ENCODE data around the gene PCDH15.

Gene PCDH15

DNA sequence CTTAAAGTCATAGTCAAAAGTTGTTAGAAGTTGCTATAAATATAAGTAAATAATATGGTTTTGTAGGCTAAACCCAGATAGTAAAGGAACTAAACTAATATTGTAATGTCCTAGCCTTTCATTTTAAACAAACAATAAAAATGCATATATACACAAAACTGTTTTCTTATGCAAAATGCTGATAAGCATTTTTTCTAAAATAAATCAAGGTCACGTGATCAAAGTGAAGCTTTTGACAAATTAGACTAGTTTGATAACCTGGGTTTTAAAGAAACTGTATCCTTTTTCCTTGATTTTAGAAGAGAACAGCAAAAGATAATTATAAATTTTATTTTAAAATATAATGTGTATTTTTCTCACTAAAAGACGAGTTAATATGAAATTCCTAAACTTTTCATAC is 313.3 kb downstream of the PCDH15 start:
- no peak for DNase-seq (ENCODE audit: low read depth)
- TF ChIP-seq, protein P1, sequence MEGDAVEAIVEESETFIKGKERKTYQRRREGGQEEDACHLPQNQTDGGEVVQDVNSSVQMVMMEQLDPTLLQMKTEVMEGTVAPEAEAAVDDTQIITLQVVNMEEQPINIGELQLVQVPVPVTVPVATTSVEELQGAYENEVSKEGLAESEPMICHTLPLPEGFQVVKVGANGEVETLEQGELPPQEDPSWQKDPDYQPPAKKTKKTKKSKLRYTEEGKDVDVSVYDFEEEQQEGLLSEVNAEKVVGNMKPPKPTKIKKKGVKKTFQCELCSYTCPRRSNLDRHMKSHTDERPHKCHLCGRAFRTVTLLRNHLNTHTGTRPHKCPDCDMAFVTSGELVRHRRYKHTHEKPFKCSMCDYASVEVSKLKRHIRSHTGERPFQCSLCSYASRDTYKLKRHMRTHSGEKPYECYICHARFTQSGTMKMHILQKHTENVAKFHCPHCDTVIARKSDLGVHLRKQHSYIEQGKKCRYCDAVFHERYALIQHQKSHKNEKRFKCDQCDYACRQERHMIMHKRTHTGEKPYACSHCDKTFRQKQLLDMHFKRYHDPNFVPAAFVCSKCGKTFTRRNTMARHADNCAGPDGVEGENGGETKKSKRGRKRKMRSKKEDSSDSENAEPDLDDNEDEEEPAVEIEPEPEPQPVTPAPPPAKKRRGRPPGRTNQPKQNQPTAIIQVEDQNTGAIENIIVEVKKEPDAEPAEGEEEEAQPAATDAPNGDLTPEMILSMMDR (conservative IDR thresholded peaks at IDR 0.05; ENCODE audit: low read depth, low read length), result no peak
- H3K4me3 ChIP-seq (ENCODE audit: low read depth, low read length), result no peak overlapping the region

DNA sequence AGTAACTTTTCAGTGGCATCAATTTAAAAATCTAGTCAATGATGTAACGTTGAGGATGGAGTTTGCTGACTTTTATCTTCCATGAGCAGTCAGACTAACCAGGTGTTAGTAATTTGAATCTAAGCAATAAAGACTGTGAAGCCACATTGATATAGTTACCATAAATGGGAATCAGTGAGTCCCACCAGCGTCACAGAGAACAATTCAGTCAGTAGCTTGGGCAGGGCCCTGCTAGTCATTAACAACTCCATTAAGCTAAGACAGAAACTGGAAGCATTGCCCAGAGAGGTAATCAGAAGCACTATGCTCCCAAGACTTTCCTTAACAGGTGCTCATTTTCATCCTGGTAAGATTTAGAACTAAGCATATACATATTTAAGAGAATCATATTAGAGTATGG is 315.1 kb downstream of the PCDH15 start:
- H3K4me3 ChIP-seq (ENCODE audit: low read depth, low read length), result no peak overlapping the region
- TF ChIP-seq, protein P1 (conservative IDR thresholded peaks at IDR 0.05; ENCODE audit: low read depth, low read length), result no peak

GRCh38 chr10:54484186-54484585 is 316.8 kb downstream of the PCDH15 start:
- TF ChIP-seq, protein P1 (conservative IDR thresholded peaks at IDR 0.05; ENCODE audit: low read depth, low read length), result no peak
- DNase-seq (ENCODE audit: low read depth), result no peak
- H3K4me3 ChIP-seq (ENCODE audit: low read depth, low read length), result no peak overlapping the region

More for the DNA sequence above, 315.1 kb downstream of the PCDH15 start:
- no peak for DNase-seq (ENCODE audit: low read depth)

DNA sequence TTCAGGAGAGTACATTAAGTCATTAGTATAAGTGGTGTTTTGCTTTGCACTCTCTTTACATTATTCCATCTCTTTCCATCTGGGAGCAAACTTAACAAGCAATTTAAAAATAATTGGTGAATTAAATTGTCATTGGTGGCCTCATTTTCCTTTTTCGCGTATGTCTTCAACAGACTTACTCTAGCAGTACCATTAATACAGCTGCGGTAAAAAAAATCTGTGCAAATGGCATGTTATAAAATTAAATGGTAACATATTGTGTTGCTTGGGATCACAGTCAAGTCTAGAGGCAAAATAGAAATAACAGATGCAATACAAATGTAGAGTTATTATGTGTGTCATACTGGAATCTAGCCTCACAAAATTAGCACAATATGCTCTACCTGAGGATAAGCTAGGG is 322.4 kb downstream of the PCDH15 start:
- H3K4me3 ChIP-seq (ENCODE audit: low read depth, low read length), result no peak overlapping the region
- no peak for DNase-seq (ENCODE audit: low read depth)
- TF ChIP-seq, protein P1 (conservative IDR thresholded peaks at IDR 0.05; ENCODE audit: low read depth, low read length), result no peak

- no peak for DNase-seq (ENCODE audit: low read depth)
- TF ChIP-seq, protein P1 (conservative IDR thresholded peaks at IDR 0.05; ENCODE audit: low read depth, low read length), result no peak
These were observed 323.3 kb downstream of the PCDH15 start for GRCh38 chr10:54477738-54478137.

DNA sequence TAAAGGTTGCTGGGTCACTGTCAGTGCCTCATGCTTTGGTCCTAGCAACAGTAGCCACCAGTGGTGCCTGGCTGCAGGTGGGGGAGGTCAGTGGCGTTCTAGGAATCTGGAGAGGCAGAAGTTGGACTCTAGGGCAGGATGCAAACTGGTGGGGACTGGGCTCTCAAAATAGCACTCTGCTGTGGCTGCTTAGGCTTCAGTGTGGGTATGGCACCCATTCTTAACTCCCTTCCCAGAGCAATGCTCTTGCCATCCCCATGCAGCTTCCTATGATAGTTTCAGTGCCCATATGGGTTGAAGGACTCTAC is 330.8 kb downstream of the PCDH15 start:
- no peak overlapping the region for H3K4me3 ChIP-seq (ENCODE audit: low read depth, low read length)
- TF ChIP-seq, protein P1 (conservative IDR thresholded peaks at IDR 0.05; ENCODE audit: low read depth, low read length), result no peak
- DNase-seq (ENCODE audit: low read depth), result no peak

More at GRCh38 chr10:54477738-54478137, 323.3 kb downstream of the PCDH15 start:
- H3K4me3 ChIP-seq (ENCODE audit: low read depth, low read length), result no peak overlapping the region

DNA sequence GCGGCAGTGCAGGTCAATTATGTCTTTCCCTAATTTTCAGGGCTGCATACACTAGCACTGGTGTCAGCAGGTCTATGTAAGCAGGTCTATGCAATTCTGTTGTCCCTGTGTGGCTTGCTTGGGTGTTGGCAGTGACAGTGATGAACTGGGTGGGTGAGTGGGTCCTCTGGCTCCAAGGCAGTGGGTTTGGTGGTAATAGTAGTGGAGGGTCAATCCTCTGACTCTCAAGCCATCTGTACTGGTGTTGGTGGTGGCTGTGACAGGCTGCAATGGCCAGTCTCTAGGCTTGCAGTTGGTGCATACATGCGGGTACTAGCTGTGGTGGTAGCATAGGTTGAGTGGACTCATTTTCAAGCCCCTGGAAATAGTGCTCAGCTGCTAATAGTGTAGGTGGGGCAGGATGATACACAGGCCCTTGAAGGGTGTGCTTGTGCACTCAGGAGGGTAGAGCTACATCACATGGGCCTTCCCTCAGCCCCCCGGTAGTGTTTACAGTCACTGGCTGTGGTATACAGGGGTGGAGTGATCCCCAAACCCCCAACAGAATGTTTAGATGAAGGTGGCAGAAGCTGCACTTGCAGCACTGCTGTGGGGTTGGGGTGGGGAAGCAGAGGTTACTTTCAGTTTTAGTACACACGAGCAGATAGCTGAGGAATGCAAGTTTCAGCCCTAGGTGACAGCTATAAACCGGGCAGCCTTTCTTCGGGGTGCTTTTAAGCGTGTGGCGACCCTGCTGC is 331.3 kb downstream of the PCDH15 start:
- no peak overlapping the region for H3K4me3 ChIP-seq (ENCODE audit: low read depth, low read length)
- TF ChIP-seq, protein P1 (conservative IDR thresholded peaks at IDR 0.05; ENCODE audit: low read depth, low read length), result no peak
- DNase-seq (ENCODE audit: low read depth), result no peak
